K562 (cell line): ENCODE results near the gene TMEM181. TPM values are rescaled to one million over a fixed set of nuclear protein-coding genes. Genes with fewer than 3 reads are reported as not detected.

Experiments
- ATAC-seq: fragments of 200-7000 bp; cut with Tn5 transposase; 3 replicates; pipeline ENCODE4 v1.9.1; 2020; ENCODE audit warnings: moderate library complexity
- BruUV-seq: library from RNA; stranded (reverse); fragments of 400-500 nt; replicated peaks from 2 replicates; lab custom pipeline; 2021; lab: Mats Ljungman, UMichigan
- CTCF ChIA-PET: fragments of 300-600 bp; formaldehyde crosslinking; extraction: SDS; loops from one replicate; lab custom pipeline; 2021; ENCODE audit warnings: low intra/inter-chr PET ratio; lab: Yijun Ruan, JAX
- POLR2A ChIA-PET: fragments of 300-600, 350-650 bp; sonication (Branson Sonifier 250); formaldehyde crosslinking; extraction: SDS; loops from one replicate; lab custom pipeline; 2021; ENCODE audit warnings: antibody characterized with exemption, inconsistent platforms; lab: Yijun Ruan, JAX
- DNase-seq, 4 experiments: peaks; one replicate each; pipeline versions ENCODE4 v3.0.0 to v3.0.0-alpha.2; 2011 to 2018; ENCODE audit warnings: low spot score in 3 of 4, mixed read lengths in 3 of 4; ENCODE audit errors: extremely low read depth in 1 of 4
- FAIRE-seq: peaks from 2 replicates; lab custom pipeline; 2011; peaks lifted over from hg19 to GRCh38; lab: Jason Lieb, UNC
- H2AFZ ChIP-seq: 2 replicates; pipeline ENCODE4 v1.6.0; 2011; ENCODE audit warnings: low read depth, low read length, control low read depth, inconsistent platforms
- H3K27ac ChIP-seq: fragments of 200-600 bp; 3 replicates; pipeline ENCODE4 v1.8.0; 2011; ENCODE audit warnings: low read depth, mild to moderate bottlenecking, control low read depth, inconsistent platforms, low read length, moderate library complexity, mixed read lengths; ENCODE audit errors: extremely low read depth
- H3K27me3 ChIP-seq, 2 experiments: fragments of 300-600 bp in 1 of 2; 2 replicates in 1 of 2; 3 replicates in 1 of 2; pipeline versions ENCODE4 v1.6.0 to v1.8.0; 2011; ENCODE audit warnings: inconsistent platforms in 2 of 2, low read length in 2 of 2, mild to moderate bottlenecking in 1 of 2, mixed read lengths in 1 of 2, moderate library complexity in 1 of 2; ENCODE audit not compliant: control insufficient read depth in 2 of 2, insufficient read depth in 2 of 2
- H3K36me3 ChIP-seq: fragments of 300-600 bp; 3 replicates; pipeline ENCODE4 v1.8.0; 2011; ENCODE audit warnings: mild to moderate bottlenecking, low read length, inconsistent platforms; ENCODE audit not compliant: control insufficient read depth, insufficient read depth
- H3K4me1 ChIP-seq, 2 experiments: fragments of 200-600 bp in 1 of 2; replicated peaks in 1 of 2; 2 replicates in 1 of 2; 3 replicates in 1 of 2; pipeline versions ENCODE4 v1.5.1 to v1.8.0; 2011; ENCODE audit warnings: inconsistent platforms in 2 of 2, low read length in 2 of 2, mild to moderate bottlenecking in 1 of 2, mixed read lengths in 1 of 2, moderate library complexity in 1 of 2; ENCODE audit not compliant: control insufficient read depth in 2 of 2, insufficient read depth in 2 of 2
- H3K4me2 ChIP-seq: 2 replicates; pipeline ENCODE4 v1.6.1; 2011; ENCODE audit warnings: low read length, control low read depth, inconsistent platforms, mixed read lengths; ENCODE audit not compliant: insufficient read depth
- H3K4me3 ChIP-seq: fragments of 200-600 bp; sonication (generic), shearing (Covaris generic); 2 replicates; pipeline ENCODE4 v1.5.1; 2016; ENCODE audit warnings: control low read depth, inconsistent platforms
- H3K79me2 ChIP-seq: fragments of 200-600 bp; 3 replicates; pipeline ENCODE4 v1.8.0; 2011; ENCODE audit warnings: low read length, inconsistent platforms; ENCODE audit not compliant: control insufficient read depth, insufficient read depth
- H3K9ac ChIP-seq, 2 experiments: 2 replicates each; pipeline versions ENCODE4 v1.6.0 to v1.6.1; 2011; ENCODE audit warnings: low read depth in 2 of 2, low read length in 2 of 2, control low read depth in 1 of 2, inconsistent platforms in 1 of 2, mild to moderate bottlenecking in 1 of 2, mixed read lengths in 1 of 2; ENCODE audit not compliant: insufficient read depth in 1 of 2
- H3K9me1 ChIP-seq: one replicate; pipeline ENCODE4 v1.6.0; 2011; ENCODE audit warnings: inconsistent platforms, mild to moderate bottlenecking, low read length, moderate library complexity; ENCODE audit not compliant: control insufficient read depth, insufficient read depth
- H3K9me3 ChIP-seq: replicated peaks from 2 replicates; pipeline ENCODE4 v1.5.1; 2011; ENCODE audit warnings: low read depth, low read length, inconsistent platforms; ENCODE audit not compliant: control insufficient read depth, insufficient read depth
- H4K20me1 ChIP-seq: replicated peaks from 2 replicates; pipeline ENCODE4 v1.6.1; 2011; ENCODE audit warnings: low read length, inconsistent platforms, mixed read lengths; ENCODE audit not compliant: control insufficient read depth, insufficient read depth
- CREB3 ChIP-seq: fragments of 450-650 bp; conservative IDR thresholded peaks from 2 replicates; pipeline ENCODE4 v1.6.1; 2016; ENCODE audit warnings: missing genetic modification characterization, low read depth, mild to moderate bottlenecking, missing compliant biosample characterization, moderate library complexity
- CTCFL ChIP-seq: IDR thresholded peaks from 2 replicates; pipeline ENCODE4 v1.6.1; 2011; ENCODE audit warnings: borderline replicate concordance, low read depth, mild to moderate bottlenecking, moderate library complexity, low read length; ENCODE audit not compliant: insufficient read depth, poor library complexity, severe bottlenecking
- HDAC2 ChIP-seq: fragments of 450-650 bp; IDR thresholded peaks from 2 replicates; pipeline ENCODE4 v1.6.1; 2016; ENCODE audit warnings: mild to moderate bottlenecking
- HOMEZ ChIP-seq: fragments of 250-450 bp; sonication (Bioruptor Pico); IDR thresholded peaks from 2 replicates; pipeline ENCODE4 v1.4.0; 2020; ENCODE audit warnings: mild to moderate bottlenecking, moderate library complexity
- IRF2 ChIP-seq: sonication (generic); formaldehyde crosslinking; IDR thresholded peaks from 2 replicates; pipeline ENCODE4 v1.8.1; 2022; ENCODE audit warnings: mild to moderate bottlenecking, missing genetic modification reagents
- NR1H2 ChIP-seq: sonication (generic); formaldehyde crosslinking; IDR thresholded peaks from 2 replicates; pipeline ENCODE4 v1.4.0; 2020; ENCODE audit warnings: mild to moderate bottlenecking, missing genetic modification reagents
- SAFB ChIP-seq: fragments of 200-400 bp; formaldehyde crosslinking; IDR thresholded peaks from 2 replicates; pipeline ENCODE4 v1.6.1; 2017; ENCODE audit warnings: low read depth, low read length, borderline replicate concordance
- SRF ChIP-seq, 2 experiments: fragments of 250-450, 450-650 bp in 1 of 2; sonication (Bioruptor Pico) in 1 of 2; sonication (generic) in 1 of 2; formaldehyde crosslinking; IDR thresholded peaks; 2 replicates each; pipeline versions ENCODE4 v1.5.0 to v1.5.1; 2020 to 2022; ENCODE audit warnings: mild to moderate bottlenecking in 1 of 2, missing genetic modification reagents in 1 of 2
- U2AF2 ChIP-seq: fragments of 200-400 bp; formaldehyde crosslinking; optimal IDR thresholded peaks from 2 replicates; pipeline ENCODE3; 2017; ENCODE audit warnings: low read depth, mild to moderate bottlenecking, low read length
- ZEB2 ChIP-seq: fragments of 450-650 bp; IDR thresholded peaks from 2 replicates; pipeline ENCODE4 v1.6.1; 2016
- ZNF12 ChIP-seq: sonication (generic); formaldehyde crosslinking; IDR thresholded peaks from 2 replicates; pipeline ENCODE4 v1.4.0; 2020; ENCODE audit warnings: mild to moderate bottlenecking, missing genetic modification reagents
- ZNF280A ChIP-seq: fragments of 450-650 bp; IDR thresholded peaks from 2 replicates; pipeline ENCODE4 v1.6.1; 2018; ENCODE audit warnings: mild to moderate bottlenecking, low read depth; ENCODE audit not compliant: partially characterized antibody
- WGBS: fragments of 100-300 bp; shearing (Covaris generic); methylation state at CpG from one replicate; pipeline ENCODE4 v1.1.6; 2016; ENCODE audit warnings: low coverage, mixed read lengths; ENCODE audit not compliant: insufficient coverage; ENCODE audit errors: missing lambda C conversion rate; 5-methylcytosine and 5-hydroxymethylcytosine counted together
- in situ Hi-C: fragments of 300-500 bp; cut with MboI; formaldehyde crosslinking; loops from 4 replicates; pipeline ENCODE4 v1.15.0; 2018; ENCODE audit warnings: inconsistent platforms, mixed read lengths
- intact Hi-C: fragments of 100-400 bp; cut with micrococcal nuclease; formaldehyde crosslinking; loops from 2 replicates; pipeline ENCODE4 v1.14.2; 2022
- polyA plus RNA-seq, 8 experiments: library from polyadenylated mRNA; depleted of rRNA in 4 of 8; stranded (reverse) in 5 of 8; unstranded in 3 of 8; fragments of >200 nt; fragmentation: Nextera tagmentation in 2 of 8; fragmentation: Illumina TruSeq in 1 of 8; extraction: Ambion mirVana in 2 of 8; extraction: Trizol in 1 of 8; gene quantifications; 2 replicates each; pipeline versions ENCODE4 v1.2.1 to v1.2.3, GENCODE V29; 2011 to 2014; ENCODE audit warnings: inconsistent platforms in 1 of 8, missing spikeins in 1 of 8
- total RNA-seq, 7 experiments: library from RNA; depleted of rRNA in 6 of 7; stranded (reverse); fragments of >200 nt in 6 of 7; fragmentation: Illumina TruSeq in 2 of 7; extraction: Trizol in 2 of 7; gene quantifications; 2 replicates each; pipeline versions ENCODE4 v1.2.1 to v1.2.3, GENCODE V29; 2011 to 2021; ENCODE audit warnings: low replicate concordance in 1 of 7

The TMEM181 gene
- total and polyA plus RNA-seq, 9 of the 15 experiments (the other 6 are each of a cell fraction or from before 2014, with no cell fraction given), result 5.6 to 27.2 (median 19.9) TPM

GRCh38 chr6:158684311-158684710, 124.4 kb downstream of the TMEM181 start:
- Histone ChIP-seq H3K4me3 (no peak overlapping the region), H3K36me3 (no peaks in the 10 kb centered on the region), H2AFZ (no peak overlapping the region), H3K9ac (no peak overlapping the region), H3K79me2 (no peaks in the 10 kb centered on the region), H3K27ac (no peak overlapping the region), H3K27me3 (peaks cover 47 to 67% of the 10 kb centered on the region in 2 experiments), H3K9me1 (no peaks in the 10 kb centered on the region), H4K20me1 (no peaks in the 10 kb centered on the region), H3K4me1 (no peaks in the 10 kb centered on the region), H3K9me3 (no peaks in the 10 kb centered on the region), H3K4me2 (no peak overlapping the region)
- BruUV-seq, result no TSS peak
- CTCF ChIA-PET, result interaction anchor here (0.7 kb wide), 1 partner anchor 290 kb away, joined by 4 read pairs; no protein-coding TSS in a partner anchor
- no peak for ATAC-seq
- DNase-seq, result no peak
- in situ Hi-C loops (loop anchor here (25.0 kb wide), 1 partner anchor 428 kb away; no protein-coding TSS in a partner anchor), intact Hi-C loops (no loop called here)
- POLR2A ChIA-PET, result interaction anchor here (0.6 to 1.2 kb wide), 2 partner anchors 21 to 272 kb away, joined by 3 read pairs; no protein-coding TSS in a partner anchor
- 3% methylated on average over 5 of the region's 5 CpGs for WGBS
- no peak for FAIRE-seq
- TF ChIP-seq IRF2 (CRISPR knock-in tag), result no peak
- TF ChIP-seq SAFB, result no peak
- no peak for TF ChIP-seq SRF (CRISPR knock-in tag; IDR thresholded peaks at IDR 0.05)
- no peak for TF ChIP-seq ZEB2
- TF ChIP-seq HDAC2, result no peak
- no peak for TF ChIP-seq NR1H2
- no peak for TF ChIP-seq U2AF2
- TF ChIP-seq ZNF280A, result no peak
- TF ChIP-seq CREB3 (tag), result no peak
- no peak for TF ChIP-seq ZNF12 (CRISPR knock-in tag)
- TF ChIP-seq CTCFL, result no peak
- TF ChIP-seq HOMEZ, result no peak
